Right renal cortex interstitium (tissue), 3 donors: ENCODE data around the gene STYK1. TPM values are rescaled to one million over a fixed set of nuclear protein-coding genes. Genes with fewer than 3 reads are reported as not detected.

Experiments
- DNase-seq, 3 donors: peaks; one replicate each; pipeline ENCODE4 v3.0.0-alpha.2; 2013; ENCODE audit warnings: low read depth in 3 of 3, low spot score in 2 of 3
- polyA plus RNA-seq, 3 donors: library from polyadenylated mRNA; unstranded; fragments of 120-200 nt; gene quantifications; one replicate each; pipeline ENCODE4 v1.2.1, GENCODE V29; 2013; ENCODE audit not compliant: insufficient read length in 3 of 3

The STYK1 gene, protein sequence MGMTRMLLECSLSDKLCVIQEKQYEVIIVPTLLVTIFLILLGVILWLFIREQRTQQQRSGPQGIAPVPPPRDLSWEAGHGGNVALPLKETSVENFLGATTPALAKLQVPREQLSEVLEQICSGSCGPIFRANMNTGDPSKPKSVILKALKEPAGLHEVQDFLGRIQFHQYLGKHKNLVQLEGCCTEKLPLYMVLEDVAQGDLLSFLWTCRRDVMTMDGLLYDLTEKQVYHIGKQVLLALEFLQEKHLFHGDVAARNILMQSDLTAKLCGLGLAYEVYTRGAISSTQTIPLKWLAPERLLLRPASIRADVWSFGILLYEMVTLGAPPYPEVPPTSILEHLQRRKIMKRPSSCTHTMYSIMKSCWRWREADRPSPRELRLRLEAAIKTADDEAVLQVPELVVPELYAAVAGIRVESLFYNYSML
- 1 to 10 TPM in 1 of 3 donors, under 1 TPM in 2; 0.67 to 1.0 (median 0.85) TPM for polyA plus RNA-seq

DNA sequence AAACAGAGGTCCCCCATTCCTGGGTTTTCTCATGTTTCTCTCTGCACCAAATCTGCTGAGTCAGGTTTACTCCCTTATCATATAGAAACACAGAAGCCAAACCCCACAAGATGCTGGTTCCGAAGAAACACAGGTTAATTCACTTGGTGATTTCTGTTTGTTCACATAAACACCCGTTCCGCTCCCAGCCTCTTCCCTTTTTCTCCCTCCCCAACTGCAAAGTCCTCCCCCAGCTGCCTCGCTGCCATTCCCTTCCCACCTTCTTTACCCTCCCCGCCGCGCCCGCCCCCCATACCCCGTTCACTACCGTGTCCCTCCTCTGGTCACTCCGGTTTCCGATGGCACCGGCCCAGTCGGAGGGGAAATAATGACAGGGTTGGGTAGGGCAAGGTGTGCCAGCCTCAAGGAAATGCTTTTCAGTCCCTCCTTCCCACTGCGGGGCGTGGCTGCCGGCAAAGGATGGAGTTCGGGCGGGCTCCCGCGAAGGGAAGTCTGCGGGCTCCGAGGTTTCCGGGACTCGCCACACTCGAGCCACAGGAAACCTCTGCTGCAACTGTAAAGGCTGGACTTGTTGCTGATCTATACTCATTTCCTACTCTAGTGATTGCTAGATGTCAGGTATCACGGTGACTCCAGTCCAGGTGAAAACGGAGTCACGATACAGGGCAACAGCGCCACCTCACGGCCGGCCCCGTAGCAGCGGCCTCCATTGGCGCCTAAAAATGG lies at the start of gene STYK1:
Gene STYK1, minus strand, starts transcription at position 394 of the 726 bp plus-strand sequence. CDS start 39,434 bp downstream, outside the sequence.
- DNase-seq: peak; percentile 27 to 41 (median 32)

DNA sequence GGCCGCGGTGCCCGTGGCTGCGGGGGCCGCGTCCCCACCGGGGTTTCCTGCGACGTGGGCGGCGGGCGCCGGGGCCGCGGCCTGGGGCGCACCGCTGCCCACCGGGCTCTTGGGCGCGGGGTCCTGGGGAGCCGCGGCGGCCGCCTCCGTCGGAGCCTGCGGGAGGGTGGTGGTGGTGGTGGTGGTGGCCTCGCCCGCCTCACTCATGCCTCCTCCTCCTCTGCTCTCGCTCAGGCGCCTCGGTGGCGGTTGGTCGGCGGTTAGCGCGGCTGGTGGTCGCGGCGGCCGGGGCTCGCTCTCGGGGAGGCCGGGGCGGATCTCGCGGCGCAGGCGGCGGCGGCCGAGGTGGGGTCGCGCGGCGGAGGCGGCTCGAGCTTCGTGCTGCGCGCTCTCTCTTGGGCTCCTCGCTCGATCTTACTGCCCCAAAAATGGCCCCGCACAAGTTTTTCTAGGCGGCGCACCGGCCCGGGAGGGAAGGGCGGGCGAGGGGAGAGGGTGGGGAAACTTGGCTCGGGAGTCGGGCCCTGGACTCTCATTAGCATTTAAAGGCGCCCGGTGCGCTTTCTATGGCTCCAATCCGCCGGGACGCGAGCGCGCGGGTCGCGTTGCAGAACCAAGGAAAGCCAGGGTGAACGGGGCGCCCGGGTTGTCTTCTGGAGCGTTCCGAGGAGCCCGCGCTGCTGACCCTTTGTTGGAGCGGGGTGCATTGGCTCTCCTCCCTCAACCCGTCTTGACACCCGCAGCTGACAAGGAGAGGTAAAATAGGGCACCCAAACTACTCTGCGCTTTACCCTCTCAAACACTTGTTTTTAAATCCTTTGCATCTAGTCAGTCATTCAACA lies 49.3 kb upstream of the STYK1 start, which contains the start of gene YBX3:
Gene YBX3, minus strand, starts transcription at position 419 of the 842 bp plus-strand sequence. Its CDS starts 212 bp downstream, at position 207.
- DNase-seq: peak in 2 of 3 donors; percentile 59 to 69

DNA sequence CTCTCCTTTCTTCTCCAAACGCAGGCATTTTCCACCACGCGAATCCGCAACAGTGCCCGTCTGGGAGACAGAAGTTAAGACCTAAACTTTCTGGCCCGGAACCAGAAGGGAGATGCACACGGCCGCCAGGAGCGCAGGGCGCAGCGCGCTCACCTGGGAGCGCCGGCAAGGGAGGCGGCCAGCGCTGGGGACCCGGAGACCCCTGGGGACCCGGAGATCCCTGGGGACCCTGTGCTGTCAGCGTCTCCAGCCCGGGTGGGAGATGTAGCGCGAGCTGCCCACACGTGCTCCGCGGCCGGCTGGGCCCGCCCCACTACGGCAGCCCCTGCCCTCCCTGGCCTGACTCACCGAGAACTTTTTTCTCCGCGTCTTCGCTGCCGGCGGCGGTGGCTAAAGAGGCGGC lies 48.7 kb upstream of the STYK1 start:
- DNase-seq: no peak

DNA sequence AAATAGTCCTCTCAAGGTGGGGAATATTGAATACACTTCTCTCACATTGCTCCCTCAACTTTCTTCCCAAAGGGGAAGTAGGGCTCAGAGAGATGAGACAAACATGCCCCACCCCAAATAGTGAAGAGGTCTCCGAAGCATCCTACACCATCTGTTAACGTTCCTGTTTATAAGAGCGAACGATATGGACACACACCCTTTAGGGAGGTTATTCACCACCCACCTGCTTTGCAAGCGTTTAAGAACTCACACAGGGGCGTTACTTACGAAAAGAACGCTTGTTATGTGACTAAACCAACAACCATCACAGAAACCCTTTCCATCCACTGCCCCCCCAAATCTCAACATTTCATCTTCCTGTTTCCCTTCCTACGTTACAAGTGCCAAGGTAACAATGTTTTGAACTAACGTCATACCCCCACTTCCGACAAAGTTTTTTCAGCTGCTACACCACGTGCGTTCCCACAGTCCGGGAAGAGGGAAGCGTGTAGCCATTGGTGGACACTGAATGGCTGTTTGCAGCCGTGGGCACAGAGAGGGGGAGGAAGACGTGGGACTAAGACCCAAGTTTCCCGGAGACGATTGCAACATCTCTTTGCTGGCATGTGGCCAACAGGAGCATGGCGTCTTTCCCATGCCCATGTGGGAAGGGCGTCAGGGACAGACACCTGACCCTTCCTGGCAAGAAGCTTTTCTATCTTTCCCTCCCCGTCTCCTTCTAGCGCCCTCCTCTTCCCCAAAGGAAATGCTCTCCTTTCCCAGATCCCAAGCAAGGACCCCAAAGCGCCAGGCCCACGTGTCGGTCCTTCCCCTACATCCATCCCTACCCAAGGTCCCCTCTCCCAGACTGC lies 48.0 kb upstream of the STYK1 start:
- DNase-seq: peak; percentile 81 to 87 (median 83)

DNA sequence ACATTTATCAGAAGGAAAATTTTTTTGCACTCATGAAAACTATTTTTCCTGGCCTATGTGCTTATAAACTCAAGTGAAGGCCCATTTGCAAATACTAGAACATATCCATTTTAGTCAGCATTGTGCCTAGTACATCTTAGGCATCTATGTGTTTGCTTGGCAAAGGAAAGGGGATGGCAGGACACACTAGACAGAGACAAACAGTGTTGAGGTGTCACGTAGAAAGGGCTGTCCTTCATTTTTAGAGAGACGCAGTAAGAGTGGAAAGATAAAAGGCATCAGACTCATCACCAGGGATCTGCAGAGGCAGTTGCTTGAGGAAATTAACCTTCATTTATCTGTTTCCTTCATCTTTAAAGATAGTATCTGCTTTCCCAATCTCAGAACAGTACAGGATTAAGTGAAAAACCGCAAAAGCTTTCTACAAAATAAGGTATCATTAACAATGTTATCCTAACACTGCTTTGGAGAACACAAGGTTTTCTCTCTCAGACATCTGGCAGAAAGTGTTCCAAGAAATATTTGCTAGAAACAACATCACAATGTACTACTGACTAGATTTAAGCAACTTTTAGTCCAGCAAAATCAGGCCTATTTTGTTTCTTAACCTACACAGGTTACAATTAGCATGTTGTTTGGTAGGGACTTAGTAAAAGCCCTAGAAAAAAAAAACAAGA lies 47.3 kb upstream of the STYK1 start:
- no peak for DNase-seq

DNA sequence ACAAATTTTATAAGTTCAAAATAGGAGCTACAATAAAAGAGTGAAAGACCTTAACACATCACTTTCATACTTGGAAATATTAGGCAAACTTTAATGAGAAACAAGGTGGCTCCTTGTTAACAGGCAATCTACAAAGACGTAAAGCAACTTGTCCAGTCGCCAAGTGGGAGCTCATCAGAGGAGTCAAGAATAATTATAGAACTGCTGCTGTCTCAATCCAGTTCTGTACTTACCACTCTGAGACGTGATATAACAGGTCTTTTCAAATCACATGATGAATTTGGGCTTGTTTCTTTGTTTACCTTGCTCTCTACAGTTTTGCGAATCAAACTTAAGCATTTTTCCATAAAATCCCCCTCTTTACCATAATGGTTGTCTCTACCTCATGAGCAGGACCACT lies 45.6 kb upstream of the STYK1 start:
- DNase-seq: no peak

DNA sequence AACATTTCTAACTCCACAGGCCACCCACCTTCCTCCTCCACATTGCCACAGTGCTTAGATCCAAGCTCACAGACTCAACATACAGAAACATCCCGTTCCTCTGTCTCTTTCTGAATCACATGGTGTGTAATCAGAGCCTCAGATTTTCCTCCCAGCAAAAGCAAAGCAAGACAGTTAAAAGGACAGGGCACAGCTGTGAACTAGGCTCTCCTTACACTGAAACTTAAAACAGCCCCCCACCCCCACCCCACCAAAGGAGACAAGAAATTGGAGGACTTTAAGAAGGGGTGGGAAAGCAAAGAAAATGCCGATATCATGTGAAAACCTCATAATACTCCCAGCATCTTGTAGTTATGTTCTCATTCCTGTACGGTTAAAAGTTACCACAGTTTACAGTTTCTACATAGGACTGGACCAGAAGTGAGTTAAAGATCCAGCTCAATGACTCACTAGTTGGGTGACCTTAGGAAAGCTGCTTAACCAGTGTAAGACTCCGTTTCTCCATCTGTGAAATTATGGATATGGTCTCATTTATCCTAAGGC lies 44.5 kb upstream of the STYK1 start:
- DNase-seq: peak in 2 of 3 donors; percentile 69 to 74

DNA sequence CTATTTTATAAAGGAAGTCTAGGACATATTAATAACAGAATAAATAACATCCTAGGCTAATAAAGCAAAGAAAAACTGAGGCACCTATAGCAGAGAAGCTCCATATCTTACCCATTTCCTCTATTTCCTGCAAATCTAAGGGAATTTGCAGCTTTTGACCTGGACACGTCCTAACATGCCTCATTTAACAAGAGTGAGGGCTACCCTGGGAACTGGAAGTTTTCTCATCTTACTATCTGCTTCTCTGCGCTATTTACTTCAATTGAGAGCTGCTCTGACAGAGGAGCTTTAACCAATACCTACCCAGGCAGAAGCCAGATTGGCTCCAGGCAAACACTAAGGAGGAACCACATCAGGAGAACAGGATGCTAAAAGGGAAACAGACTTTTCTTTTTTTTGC lies 43.6 kb upstream of the STYK1 start:
- no peak for DNase-seq

DNA sequence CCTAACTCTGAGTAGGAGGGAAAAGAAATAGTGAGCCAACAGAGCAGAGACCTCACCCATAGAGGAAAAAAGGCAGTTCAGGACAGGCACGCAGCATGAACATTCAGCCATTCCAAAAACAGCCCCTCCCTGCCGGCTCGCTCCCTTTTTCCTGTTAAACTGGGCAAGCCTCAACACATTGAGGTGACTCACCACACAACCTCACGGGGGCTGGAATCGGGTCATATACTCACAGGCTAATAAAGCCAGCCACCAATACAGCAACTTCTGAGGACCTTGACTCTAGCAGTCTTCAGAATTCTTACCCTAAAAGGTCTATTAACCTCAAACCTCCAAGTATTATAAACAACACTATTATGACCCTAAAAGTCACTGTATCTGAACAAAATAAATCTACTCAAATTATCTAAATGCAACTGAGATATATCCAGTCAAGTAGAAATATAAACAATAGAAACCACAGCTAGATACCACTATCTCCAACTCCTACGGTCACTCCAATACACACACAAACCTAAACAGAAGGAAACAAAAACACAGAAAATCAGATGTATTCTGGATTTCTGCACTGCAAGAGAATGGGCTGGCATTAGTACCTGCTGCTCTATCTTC lies 43.0 kb upstream of the STYK1 start:
- DNase-seq: no peak

DNA sequence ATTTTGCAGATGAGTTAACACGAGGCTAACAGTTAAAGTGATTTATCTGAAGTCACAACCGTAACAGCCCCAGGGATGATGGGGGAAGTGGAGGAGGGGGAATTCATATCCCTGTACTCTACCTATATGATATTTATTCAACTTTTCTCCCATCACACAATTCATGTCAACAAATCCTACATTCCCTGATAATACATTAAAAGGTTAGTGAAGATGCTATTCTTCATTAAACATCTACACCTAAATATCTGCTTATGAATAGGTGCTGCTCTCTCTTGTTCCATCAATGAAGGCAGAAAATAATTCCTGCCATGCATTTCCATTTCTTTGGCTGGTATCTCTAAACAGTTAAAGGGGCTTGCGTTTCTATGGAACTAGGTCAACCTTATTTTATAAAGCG lies 42.4 kb upstream of the STYK1 start:
- no peak for DNase-seq

DNA sequence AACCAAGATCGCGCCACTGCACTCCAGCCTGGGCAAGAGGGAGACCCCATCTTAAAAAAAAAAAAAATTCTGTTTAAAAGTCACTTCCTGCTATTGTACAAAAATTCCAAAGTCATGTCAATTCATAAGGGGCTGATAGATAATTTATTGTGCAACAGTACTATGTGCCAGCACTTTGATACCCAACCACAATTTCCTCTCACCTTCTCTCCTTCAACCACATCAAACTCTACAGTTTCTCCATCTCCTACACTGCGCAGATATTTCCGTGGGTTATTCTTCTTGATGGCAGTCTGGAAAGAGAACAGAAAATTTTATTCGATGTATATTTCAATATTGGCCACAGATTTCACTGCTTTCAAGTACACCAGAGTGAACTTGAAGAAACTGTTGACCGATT lies 41.6 kb upstream of the STYK1 start:
- no peak for DNase-seq

DNA sequence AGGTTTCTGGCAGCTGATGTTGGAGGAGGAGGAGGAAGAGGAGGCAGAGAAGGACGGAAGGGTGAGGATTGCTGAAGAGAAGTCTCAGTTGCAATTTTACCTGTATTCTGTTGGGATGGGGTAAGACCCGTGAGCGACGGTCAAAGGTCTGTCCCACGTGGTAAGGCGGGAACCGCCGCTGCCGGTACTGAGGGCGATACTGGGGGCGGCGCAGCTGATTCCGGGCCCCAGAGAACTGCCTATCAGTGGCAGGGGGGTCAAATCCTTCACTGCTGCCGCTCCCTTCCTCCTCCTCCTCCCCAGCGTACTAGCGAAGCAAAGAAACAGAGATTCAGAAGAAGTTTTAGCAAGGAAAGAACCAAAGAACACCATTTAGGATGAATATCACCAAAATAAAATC lies 36.0 kb upstream of the STYK1 start:
- DNase-seq: no peak

DNA sequence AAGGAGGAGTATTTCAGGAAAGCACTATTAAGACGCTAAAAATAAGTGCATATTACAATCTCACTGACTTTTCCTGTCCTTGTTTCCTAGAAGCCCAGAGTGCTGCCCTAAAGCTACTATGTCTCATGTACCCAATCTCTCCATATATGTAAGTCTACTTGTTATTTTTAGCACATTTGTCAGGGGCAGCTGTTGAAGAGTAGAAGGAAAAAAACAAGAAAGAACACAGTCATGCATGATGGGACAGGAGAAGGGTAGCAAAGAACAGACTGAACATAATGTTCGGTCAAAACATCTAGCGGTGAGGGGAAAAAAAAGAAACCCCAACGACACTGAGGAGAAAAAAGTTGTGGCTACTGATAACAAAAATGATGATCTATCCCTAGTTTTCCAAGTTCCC lies 35.0 kb upstream of the STYK1 start:
- DNase-seq: no peak

DNA sequence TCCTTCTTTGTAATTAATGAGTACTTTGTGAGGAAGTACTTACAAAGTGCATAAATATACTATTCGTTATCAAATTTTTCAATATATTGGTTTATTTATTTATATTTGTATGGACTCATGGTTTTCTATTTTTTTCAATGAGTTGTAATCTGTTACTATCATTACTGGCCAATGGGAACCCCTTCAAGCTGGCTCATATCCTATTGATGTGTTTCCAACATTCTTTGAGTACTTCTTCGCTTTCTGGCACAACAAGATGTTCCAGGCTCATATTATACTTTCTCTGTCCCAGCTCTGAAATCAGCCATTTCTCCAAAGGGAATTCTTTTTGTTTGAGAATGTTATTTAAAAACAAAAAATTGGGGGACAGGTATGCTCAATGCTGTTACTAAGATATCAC lies 31.8 kb upstream of the STYK1 start:
- DNase-seq: no peak

DNA sequence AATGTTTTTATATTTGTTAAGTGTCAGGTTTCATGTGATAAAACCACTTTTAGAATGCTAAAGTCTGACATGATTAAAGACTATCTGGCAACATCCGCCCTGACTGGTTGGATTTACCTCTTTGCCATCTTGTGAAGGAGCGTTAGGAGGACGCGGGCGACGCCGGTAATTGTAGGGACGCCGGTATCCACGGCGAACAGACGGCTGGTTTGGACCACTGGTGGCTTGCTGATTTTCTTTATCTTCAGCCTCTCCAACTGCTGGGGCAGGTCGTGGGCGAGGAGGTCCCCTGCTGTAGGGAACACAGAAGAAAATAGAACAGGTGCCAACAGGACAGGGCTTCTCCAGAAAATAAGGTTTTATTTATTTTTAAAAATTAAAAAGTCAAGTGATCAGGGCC lies 28.0 kb upstream of the STYK1 start:
- DNase-seq: no peak

DNA sequence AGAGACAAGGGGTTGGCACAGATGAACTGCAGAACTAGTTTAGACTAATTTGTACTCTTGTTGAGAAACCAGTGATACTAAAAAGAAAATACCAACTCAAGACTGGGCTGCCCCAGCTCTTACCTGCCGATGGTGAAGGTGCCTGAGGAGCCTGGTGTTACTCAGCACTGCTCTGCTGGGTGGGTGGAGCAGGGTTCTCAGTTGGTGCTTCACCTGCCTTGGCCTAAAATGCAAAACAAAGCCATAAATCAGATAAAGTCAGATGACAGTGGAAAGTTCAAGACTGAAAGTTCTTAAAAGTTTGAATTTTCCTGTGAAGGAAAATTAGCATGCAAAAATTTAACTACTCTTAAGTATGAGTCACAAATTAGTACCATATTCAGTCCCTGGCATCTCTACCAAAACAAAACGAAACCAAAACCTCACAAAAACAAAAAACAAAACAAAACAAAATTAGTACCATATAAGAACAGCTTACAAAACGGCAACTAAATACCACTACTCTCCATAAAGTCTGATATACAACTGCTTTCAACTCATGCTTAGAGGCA lies 27.4 kb upstream of the STYK1 start:
- no peak for DNase-seq

DNA sequence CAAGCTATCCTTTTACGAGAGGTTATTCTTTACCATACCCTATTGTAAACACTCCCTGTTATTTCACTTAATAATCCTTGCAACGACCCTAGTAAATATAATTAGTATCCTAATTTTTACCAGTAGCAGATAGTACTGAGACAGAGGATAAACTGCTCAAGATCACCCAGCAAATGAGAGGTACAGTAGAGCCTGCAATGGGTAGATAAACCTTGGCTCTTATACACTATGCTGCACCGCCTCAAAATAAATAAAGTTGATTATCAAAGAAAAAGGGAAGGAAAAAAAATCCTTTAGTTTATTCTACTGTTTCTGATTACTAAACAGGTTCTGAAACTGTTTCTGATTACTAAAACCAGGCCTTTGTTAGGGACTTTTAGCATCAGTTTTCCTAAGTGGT lies 26.7 kb upstream of the STYK1 start:
- no peak for DNase-seq

DNA sequence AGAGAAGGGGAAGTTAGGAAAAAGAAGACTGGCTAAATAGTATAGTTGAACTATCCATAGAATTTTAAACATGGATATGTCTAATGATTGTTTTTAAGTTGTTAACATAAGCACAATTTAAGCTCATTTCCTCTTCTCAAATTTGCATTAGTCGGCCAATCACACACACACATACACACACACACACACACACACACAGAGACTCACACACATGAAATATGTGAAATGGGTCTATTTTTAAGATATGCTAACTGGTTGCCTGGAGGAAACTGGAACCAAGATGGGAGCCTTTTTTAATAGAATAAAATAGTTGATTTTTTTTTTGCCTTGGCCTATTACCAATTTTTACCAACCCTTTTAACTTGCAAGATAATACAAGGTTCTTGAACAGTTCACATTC lies 24.0 kb upstream of the STYK1 start:
- DNase-seq: no peak
